ENCODE measurements around the gene PRPS1. TPM values are rescaled to one million over a fixed set of nuclear protein-coding genes. Genes with fewer than 3 reads are reported as not detected.
"Not testable (repeated sequence)": the region's sequence is repeated elsewhere in the genome, so short reads cannot be mapped to it uniquely, and the experiment has no call there.

The PRPS1 gene
- polyA plus RNA-seq, 3 donors: 12.1 to 28.6 (median 27.4) TPM

- no peak overlapping the region for H3K27ac ChIP-seq (ENCODE audit: low read depth, low read length)
- WGBS, 3 donors: 40 to 69% (median 59%) methylated on average over 5 of the region's 5 CpGs
These were observed 41.7 kb downstream of the PRPS1 start for GRCh38 chrX:107669885-107670628.

- not testable (repeated sequence) for H3K27ac ChIP-seq (ENCODE audit: low read depth, low read length)
- 86 to 98% (median 91%) methylated on average over 9 of the region's 9 CpGs for WGBS, 3 donors
These were observed 42.9 kb downstream of the PRPS1 start for GRCh38 chrX:107671256-107671655.

GRCh38 chrX:107672955-107673378, 44.7 kb downstream of the PRPS1 start:
- WGBS, 3 donors: 3 to 16% (median 13%) methylated on average over 3 to 9 of the region's 9 CpGs
- H3K27ac ChIP-seq (ENCODE audit: low read depth, low read length): peak overlapping the region; percentile 89

- H3K27ac ChIP-seq (ENCODE audit: low read depth, low read length): peak overlapping the region; percentile 89
- 46 to 75% (median 66%) methylated on average over 6 of the region's 6 CpGs for WGBS, 3 donors
These were observed 45.1 kb downstream of the PRPS1 start for GRCh38 chrX:107673431-107673830.

GRCh38 chrX:107673933-107674479, 45.7 kb downstream of the PRPS1 start:
- peak overlapping the region; percentile 95 for H3K27ac ChIP-seq (ENCODE audit: low read depth, low read length)
- 10 to 72% (median 36%) methylated on average over 7 of the region's 7 CpGs for WGBS, 3 donors

GRCh38 chrX:107674480-107675364, 46.4 kb downstream of the PRPS1 start:
- WGBS, 3 donors: 16 to 63% (median 29%) methylated on average over 9 of the region's 9 CpGs
- H3K27ac ChIP-seq (ENCODE audit: low read depth, low read length): peak overlapping the region; percentile 95

GRCh38 chrX:107675365-107675654, 47.0 kb downstream of the PRPS1 start:
- 61 to 93% (median 75%) methylated on average over 1 of the region's 1 CpG for WGBS, 3 donors
- peak overlapping the region; percentile 95 for H3K27ac ChIP-seq (ENCODE audit: low read depth, low read length)

- 5 to 27% (median 25%) methylated on average over 9 of the region's 9 CpGs for WGBS, 3 donors
- H3K27ac ChIP-seq (ENCODE audit: low read depth, low read length): peak overlapping the region; percentile 92
These were observed 47.7 kb downstream of the PRPS1 start for GRCh38 chrX:107675823-107676555.

- peak overlapping the region; percentile 92 for H3K27ac ChIP-seq (ENCODE audit: low read depth, low read length)
- 5 to 33% (median 12%) methylated on average over 27 to 30 of the region's 30 CpGs for WGBS, 3 donors
These were observed 48.5 kb downstream of the PRPS1 start for GRCh38 chrX:107676559-107677378.

- peak overlapping the region; percentile 66 for H3K27ac ChIP-seq (ENCODE audit: low read depth, low read length)
- 55 to 71% (median 57%) methylated on average over 9 to 10 of the region's 10 CpGs for WGBS, 3 donors
These were observed 49.2 kb downstream of the PRPS1 start for GRCh38 chrX:107677501-107677901.

GRCh38 chrX:107677909-107678308, 49.6 kb downstream of the PRPS1 start:
- 69 to 77% (median 76%) methylated on average over 4 of the region's 4 CpGs for WGBS, 3 donors
- H3K27ac ChIP-seq (ENCODE audit: low read depth, low read length): peak overlapping the region; percentile 86

GRCh38 chrX:107678957-107679740, 50.8 kb downstream of the PRPS1 start:
- no peak overlapping the region for H3K27ac ChIP-seq (ENCODE audit: low read depth, low read length)
- 58 to 84% (median 67%) methylated on average over 3 to 8 of the region's 8 CpGs for WGBS, 3 donors

GRCh38 chrX:107682256-107682655, 53.9 kb downstream of the PRPS1 start:
- WGBS, 3 donors: 65 to 97% (median 67%) methylated on average over 2 to 3 of the region's 3 CpGs
- H3K27ac ChIP-seq (ENCODE audit: low read depth, low read length): no peak overlapping the region

- WGBS, 3 donors: 28 to 42% (median 29%) methylated on average over 4 of the region's 4 CpGs
- peak overlapping the region; percentile 38 for H3K27ac ChIP-seq (ENCODE audit: low read depth, low read length)
These were observed 55.0 kb downstream of the PRPS1 start for GRCh38 chrX:107683124-107683895.

- H3K27ac ChIP-seq (ENCODE audit: low read depth, low read length): no peak overlapping the region
- 69 to 86% (median 70%) methylated on average over 3 of the region's 3 CpGs for WGBS, 3 donors
These were observed 55.6 kb downstream of the PRPS1 start for GRCh38 chrX:107683931-107684330.

GRCh38 chrX:107684956-107685385, 56.7 kb downstream of the PRPS1 start:
- 19 to 46% (median 29%) methylated on average over 3 to 5 of the region's 5 CpGs for WGBS, 3 donors
- H3K27ac ChIP-seq (ENCODE audit: low read depth, low read length): no peak overlapping the region
